Prostate gland (tissue), 2 donors: ENCODE data around the gene WAS.

Source experiments
- POLR2A ChIP-seq: fragments of 450-650 bp; IDR thresholded peaks from one replicate; pipeline ENCODE4 v1.6.1; 2016; ENCODE audit warnings: antibody characterized with exemption, mild to moderate bottlenecking
- POLR2AphosphoS5 ChIP-seq: sonication (generic); formaldehyde crosslinking; IDR thresholded peaks from one replicate; pipeline ENCODE4 v1.6.1; 2017; ENCODE audit warnings: antibody characterized with exemption
- TF ChIP-seq, protein P1 (sequence below), 4 experiments: fragments of 200-600 bp in 2 of 4; fragments of 450-650 bp in 2 of 4; sonication (generic) in 2 of 4; IDR thresholded peaks; 1 replicate in 3 of 4; 2 replicates in 1 of 4; pipeline ENCODE4 v1.5.1; 2016 to 2019; ENCODE audit warnings: antibody characterized with exemption in 4 of 4, mild to moderate bottlenecking in 2 of 4, moderate library complexity in 2 of 4

GRCh38 chrX:48696909-48697727 lies 13.5 kb downstream of the WAS start:
- TF ChIP-seq, protein P1, sequence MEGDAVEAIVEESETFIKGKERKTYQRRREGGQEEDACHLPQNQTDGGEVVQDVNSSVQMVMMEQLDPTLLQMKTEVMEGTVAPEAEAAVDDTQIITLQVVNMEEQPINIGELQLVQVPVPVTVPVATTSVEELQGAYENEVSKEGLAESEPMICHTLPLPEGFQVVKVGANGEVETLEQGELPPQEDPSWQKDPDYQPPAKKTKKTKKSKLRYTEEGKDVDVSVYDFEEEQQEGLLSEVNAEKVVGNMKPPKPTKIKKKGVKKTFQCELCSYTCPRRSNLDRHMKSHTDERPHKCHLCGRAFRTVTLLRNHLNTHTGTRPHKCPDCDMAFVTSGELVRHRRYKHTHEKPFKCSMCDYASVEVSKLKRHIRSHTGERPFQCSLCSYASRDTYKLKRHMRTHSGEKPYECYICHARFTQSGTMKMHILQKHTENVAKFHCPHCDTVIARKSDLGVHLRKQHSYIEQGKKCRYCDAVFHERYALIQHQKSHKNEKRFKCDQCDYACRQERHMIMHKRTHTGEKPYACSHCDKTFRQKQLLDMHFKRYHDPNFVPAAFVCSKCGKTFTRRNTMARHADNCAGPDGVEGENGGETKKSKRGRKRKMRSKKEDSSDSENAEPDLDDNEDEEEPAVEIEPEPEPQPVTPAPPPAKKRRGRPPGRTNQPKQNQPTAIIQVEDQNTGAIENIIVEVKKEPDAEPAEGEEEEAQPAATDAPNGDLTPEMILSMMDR (IDR thresholded peaks at IDR 0.05): no peak
- TF ChIP-seq POLR2A (no peak), POLR2AphosphoS5 (no peak)
